Prostate gland (tissue), 2 donors: ENCODE results near the gene NQO1. TPM values are rescaled to one million over a fixed set of nuclear protein-coding genes. Genes with fewer than 3 reads are reported as not detected.

Experiments used
- DNase-seq: peaks from one replicate; pipeline ENCODE4 v3.0.0-alpha.2; 2019; ENCODE audit warnings: low spot score
- H3K27ac ChIP-seq, 2 donors: fragments of 200-600 bp; sonication (generic); 2 replicates each; pipeline ENCODE4 v1.5.1; 2017 to 2019
- H3K27me3 ChIP-seq: fragments of 200-600 bp; sonication (generic); replicated peaks from 2 replicates; pipeline ENCODE4 v1.5.1; 2019; ENCODE audit not compliant: insufficient read depth
- H3K36me3 ChIP-seq, 2 donors: fragments of 200-600 bp; sonication (generic); 1 replicate in 1 of 2; 2 replicates in 1 of 2; pipeline versions ENCODE4 v1.5.1 to v1.8.1; 2017 to 2019
- H3K4me1 ChIP-seq: fragments of 200-600 bp; sonication (generic); replicated peaks from 2 replicates; pipeline ENCODE4 v1.5.1; 2019
- H3K4me3 ChIP-seq, 2 donors: fragments of 200-600 bp; sonication (generic); 2 replicates each; pipeline ENCODE4 v1.5.1; 2017 to 2019
- H3K9me3 ChIP-seq: fragments of 200-600 bp; sonication (generic); 2 replicates; pipeline ENCODE4 v1.5.1; 2017
- CTCF ChIP-seq, 4 experiments: fragments of 200-600 bp in 2 of 4; fragments of 450-650 bp in 2 of 4; sonication (generic) in 2 of 4; IDR thresholded peaks; 1 replicate in 3 of 4; 2 replicates in 1 of 4; pipeline ENCODE4 v1.5.1; 2016 to 2019; ENCODE audit warnings: antibody characterized with exemption in 4 of 4, mild to moderate bottlenecking in 2 of 4, moderate library complexity in 2 of 4
- POLR2A ChIP-seq: fragments of 450-650 bp; IDR thresholded peaks from one replicate; pipeline ENCODE4 v1.6.1; 2016; ENCODE audit warnings: antibody characterized with exemption, mild to moderate bottlenecking
- POLR2AphosphoS5 ChIP-seq: sonication (generic); formaldehyde crosslinking; IDR thresholded peaks from one replicate; pipeline ENCODE4 v1.6.1; 2017; ENCODE audit warnings: antibody characterized with exemption
- WGBS: methylation state at CpG from one replicate; pipeline ENCODE4 v1.1.5; 2018; 5-methylcytosine and 5-hydroxymethylcytosine counted together
- intact Hi-C: fragments of 100-400 bp; cut with DNase I; formaldehyde crosslinking; loops from one replicate; pipeline ENCODE4 v1.14.2; 2022
- total RNA-seq, 2 donors: library from RNA; depleted of rRNA; stranded (reverse); fragments of >200 nt; gene quantifications; one replicate each; pipeline ENCODE4 v1.1.0, GENCODE V29; 2016

The NQO1 gene
- total RNA-seq, 2 donors from 2014 or later: 25.2 to 43.9 TPM

- no peak overlapping the region for H3K27ac ChIP-seq
- H3K27me3 ChIP-seq: no peaks in the 10 kb centered on the region
- intact Hi-C loops: no loop called here
- 70% methylated on average over 6 of the region's 6 CpGs for WGBS
- TF ChIP-seq POLR2AphosphoS5 (no peak), POLR2A (no peak), CTCF (IDR thresholded peaks at IDR 0.05) (no peak)
- H3K4me1 ChIP-seq: peaks cover 3% of the 10 kb centered on the region
- H3K4me3 ChIP-seq: no peak overlapping the region
- DNase-seq: no peak
- no peaks in the 10 kb centered on the region for H3K36me3 ChIP-seq
- H3K9me3 ChIP-seq: no peaks in the 10 kb centered on the region
Measured at GRCh38 chr16:69724981-69725479, 1.3 kb downstream of the NQO1 start.

DNA sequence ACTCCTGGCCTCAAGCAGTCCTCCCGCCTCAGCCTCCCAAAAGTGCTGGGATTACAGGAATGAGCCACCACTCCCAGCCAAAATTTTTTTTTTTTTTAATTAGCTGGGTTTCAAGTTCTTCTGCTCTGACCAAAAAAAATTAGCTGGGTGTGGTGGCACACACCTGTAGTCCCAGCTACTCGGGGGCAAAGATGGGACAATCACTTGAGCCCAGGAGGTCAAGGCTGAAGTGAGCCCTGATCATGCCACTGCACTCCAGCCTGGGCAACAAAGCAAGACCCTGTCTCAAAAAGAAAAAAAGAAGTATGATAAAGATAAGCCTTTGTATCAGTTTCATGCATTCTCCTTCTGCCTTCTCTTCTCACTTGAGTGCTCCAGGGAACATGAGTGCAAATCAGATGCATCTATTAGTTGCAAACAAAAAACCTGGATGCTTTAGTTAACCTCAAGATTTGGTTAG is 1.9 kb downstream of the NQO1 start:
- H3K27me3 ChIP-seq: no peaks in the 10 kb centered on the region
- intact Hi-C loops: no loop called here
- no peak overlapping the region for H3K27ac ChIP-seq
- H3K36me3 ChIP-seq: no peaks in the 10 kb centered on the region
- H3K4me3 ChIP-seq: no peak overlapping the region
- no peaks in the 10 kb centered on the region for H3K9me3 ChIP-seq
- H3K4me1 ChIP-seq: peaks cover 3% of the 10 kb centered on the region
- DNase-seq: no peak
- WGBS: 90% methylated on average over 2 of the region's 2 CpGs
- TF ChIP-seq CTCF (IDR thresholded peaks at IDR 0.05): no peak
- no peak for TF ChIP-seq POLR2A
- TF ChIP-seq POLR2AphosphoS5: no peak

DNA sequence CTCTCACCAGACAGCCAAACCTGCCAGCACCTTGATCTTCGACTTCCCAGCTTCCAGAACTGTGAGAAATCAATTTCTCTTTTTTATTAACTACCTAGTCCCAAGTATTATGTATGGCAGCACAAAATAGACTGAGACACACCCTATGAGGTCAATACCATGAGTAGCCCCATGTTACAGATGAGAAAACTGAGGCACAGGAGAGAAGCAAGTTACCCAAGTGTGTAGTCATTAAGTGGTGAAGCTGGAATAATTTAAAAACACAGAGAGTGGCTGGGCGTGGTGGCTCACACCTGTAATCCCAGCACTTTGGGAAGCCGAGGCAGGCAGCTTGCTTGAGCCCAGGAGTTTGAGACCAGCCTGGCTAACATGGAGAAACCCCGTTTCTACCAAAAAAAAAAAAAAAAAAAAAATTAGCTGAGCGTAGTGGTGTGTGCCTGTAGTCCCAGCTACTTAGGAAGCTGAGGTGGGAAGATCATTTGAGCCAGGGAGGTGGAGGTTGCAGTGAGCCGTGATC is 4.9 kb downstream of the NQO1 start:
- intact Hi-C loops: no loop called here
- Histone ChIP-seq H3K27me3 (no peaks in the 10 kb centered on the region), H3K27ac (no peak overlapping the region), H3K36me3 (no peaks in the 10 kb centered on the region), H3K9me3 (no peaks in the 10 kb centered on the region), H3K4me1 (no peaks in the 10 kb centered on the region), H3K4me3 (no peak overlapping the region)
- DNase-seq: no peak
- WGBS: 93% methylated on average over 6 of the region's 6 CpGs
- TF ChIP-seq POLR2AphosphoS5: no peak
- TF ChIP-seq POLR2A: no peak
- no peak for TF ChIP-seq CTCF (IDR thresholded peaks at IDR 0.05)

- no peak for DNase-seq
- H3K4me1 ChIP-seq: no peaks in the 10 kb centered on the region
- no peaks in the 10 kb centered on the region for H3K27me3 ChIP-seq
- no peak overlapping the region for H3K4me3 ChIP-seq
- no peaks in the 10 kb centered on the region for H3K9me3 ChIP-seq
- no peak for TF ChIP-seq POLR2AphosphoS5
- no peak for TF ChIP-seq POLR2A
- TF ChIP-seq CTCF (IDR thresholded peaks at IDR 0.05): no peak
- intact Hi-C loops: no loop called here
- 90% methylated on average over 10 of the region's 10 CpGs for WGBS
- H3K36me3 ChIP-seq: no peaks in the 10 kb centered on the region
- no peak overlapping the region for H3K27ac ChIP-seq
Measured at GRCh38 chr16:69720822-69721430, 5.4 kb downstream of the NQO1 start.
